ENCODE data around the gene ALG3.
A peak's percentile ranks its signal among the peaks of the same experiment; 100 is the strongest.

ALG3 gene

DNA sequence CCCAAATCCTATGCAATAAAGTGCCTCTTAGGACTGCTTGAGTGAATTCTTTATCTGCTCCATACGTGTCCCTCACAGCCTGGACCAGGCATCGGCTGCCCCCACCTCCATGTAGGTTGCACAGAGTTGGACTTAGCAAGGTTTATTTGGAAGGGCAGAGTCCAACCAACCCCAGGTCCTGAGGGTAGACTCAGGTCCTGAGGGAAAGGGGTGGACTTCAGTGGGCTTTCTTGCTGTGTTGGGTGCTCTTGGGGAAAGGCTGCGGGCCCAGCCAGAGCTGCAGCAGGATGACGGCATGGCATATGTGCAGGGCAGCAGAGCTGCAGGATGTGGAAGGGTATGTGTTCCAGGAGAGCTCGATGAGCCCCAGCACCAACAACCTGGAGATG, 6.5 kb downstream of the ALG3 start:
- DNase-seq (ENCODE audit: extremely low read depth, insufficient read length) = no peak
- TF ChIP-seq, protein P1, sequence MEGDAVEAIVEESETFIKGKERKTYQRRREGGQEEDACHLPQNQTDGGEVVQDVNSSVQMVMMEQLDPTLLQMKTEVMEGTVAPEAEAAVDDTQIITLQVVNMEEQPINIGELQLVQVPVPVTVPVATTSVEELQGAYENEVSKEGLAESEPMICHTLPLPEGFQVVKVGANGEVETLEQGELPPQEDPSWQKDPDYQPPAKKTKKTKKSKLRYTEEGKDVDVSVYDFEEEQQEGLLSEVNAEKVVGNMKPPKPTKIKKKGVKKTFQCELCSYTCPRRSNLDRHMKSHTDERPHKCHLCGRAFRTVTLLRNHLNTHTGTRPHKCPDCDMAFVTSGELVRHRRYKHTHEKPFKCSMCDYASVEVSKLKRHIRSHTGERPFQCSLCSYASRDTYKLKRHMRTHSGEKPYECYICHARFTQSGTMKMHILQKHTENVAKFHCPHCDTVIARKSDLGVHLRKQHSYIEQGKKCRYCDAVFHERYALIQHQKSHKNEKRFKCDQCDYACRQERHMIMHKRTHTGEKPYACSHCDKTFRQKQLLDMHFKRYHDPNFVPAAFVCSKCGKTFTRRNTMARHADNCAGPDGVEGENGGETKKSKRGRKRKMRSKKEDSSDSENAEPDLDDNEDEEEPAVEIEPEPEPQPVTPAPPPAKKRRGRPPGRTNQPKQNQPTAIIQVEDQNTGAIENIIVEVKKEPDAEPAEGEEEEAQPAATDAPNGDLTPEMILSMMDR (IDR thresholded peaks at IDR 0.05; ENCODE audit: insufficient read depth, low read length, poor library complexity, severe bottlenecking) = no peak
- Histone ChIP-seq H3K4me3 (replicated peaks; ENCODE audit: low read depth, low read length) (no peak overlapping the region), H3K27me3 (replicated peaks; ENCODE audit: control insufficient read depth, insufficient read depth, low read length) (no peaks in the 10 kb centered on the region), H3K36me3 (ENCODE audit: control insufficient read depth, insufficient read depth, low read length) (peaks cover 27% of the 10 kb centered on the region)

DNA sequence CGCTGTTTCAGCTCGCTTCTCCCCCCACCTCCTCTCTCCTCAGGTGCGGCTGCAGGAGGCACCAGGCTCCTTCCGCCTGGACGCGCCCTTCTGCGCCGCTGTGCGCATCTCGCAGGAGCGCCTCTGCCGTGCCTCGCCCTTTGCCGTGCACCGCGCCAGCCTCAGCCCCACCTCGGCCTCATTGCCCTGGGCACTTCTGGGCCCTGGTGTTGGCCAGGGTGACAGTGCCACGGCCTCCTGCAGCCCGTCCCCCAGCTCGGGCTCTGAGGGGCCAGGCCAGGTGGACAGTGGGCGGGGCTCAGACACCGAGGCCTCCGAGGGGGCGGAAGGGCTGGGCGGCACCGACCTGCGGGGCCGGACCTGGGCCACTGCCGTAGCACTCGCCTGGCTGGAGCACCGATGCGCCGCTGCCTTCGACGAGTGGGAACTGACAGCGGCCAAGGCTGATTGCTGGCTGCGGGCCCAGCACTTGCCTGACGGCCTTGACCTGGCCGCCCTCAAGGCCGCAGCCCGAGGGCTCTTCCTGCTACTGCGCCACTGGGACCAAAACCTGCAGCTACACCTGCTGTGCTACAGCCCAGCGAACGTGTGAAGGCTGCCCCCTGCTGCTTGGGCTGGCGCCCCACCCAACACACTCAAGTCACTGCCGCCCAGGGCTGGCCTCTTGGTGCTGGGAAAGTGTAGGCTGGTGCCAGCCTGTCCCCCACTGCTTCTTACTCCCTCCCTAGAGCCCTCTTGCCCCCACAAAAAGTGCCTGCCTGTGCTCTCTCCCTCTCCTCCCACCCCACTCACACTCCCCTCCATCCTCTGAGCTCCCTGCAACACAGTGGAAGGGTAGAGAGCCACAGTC, 7.1 kb downstream of the ALG3 start:
- TF ChIP-seq, protein P1 (IDR thresholded peaks at IDR 0.05; ENCODE audit: insufficient read depth, low read length, poor library complexity, severe bottlenecking) = peak; percentile 22
- Histone ChIP-seq H3K27me3 (replicated peaks; ENCODE audit: control insufficient read depth, insufficient read depth, low read length) (no peaks in the 10 kb centered on the region), H3K4me3 (replicated peaks; ENCODE audit: low read depth, low read length) (no peak overlapping the region), H3K36me3 (ENCODE audit: control insufficient read depth, insufficient read depth, low read length) (peaks cover 27% of the 10 kb centered on the region)
- DNase-seq (ENCODE audit: extremely low read depth, insufficient read length) = no peak

- Histone ChIP-seq H3K4me3 (replicated peaks; ENCODE audit: low read depth, low read length) (no peak overlapping the region), H3K36me3 (ENCODE audit: control insufficient read depth, insufficient read depth, low read length) (peaks cover 27% of the 10 kb centered on the region), H3K27me3 (replicated peaks; ENCODE audit: control insufficient read depth, insufficient read depth, low read length) (no peaks in the 10 kb centered on the region)
- TF ChIP-seq, protein P1 (IDR thresholded peaks at IDR 0.05; ENCODE audit: insufficient read depth, low read length, poor library complexity, severe bottlenecking) = no peak
- DNase-seq (ENCODE audit: extremely low read depth, insufficient read length) = no peak
Observed at GRCh38 chr3:184241141-184241446, 7.7 kb downstream of the ALG3 start.

DNA sequence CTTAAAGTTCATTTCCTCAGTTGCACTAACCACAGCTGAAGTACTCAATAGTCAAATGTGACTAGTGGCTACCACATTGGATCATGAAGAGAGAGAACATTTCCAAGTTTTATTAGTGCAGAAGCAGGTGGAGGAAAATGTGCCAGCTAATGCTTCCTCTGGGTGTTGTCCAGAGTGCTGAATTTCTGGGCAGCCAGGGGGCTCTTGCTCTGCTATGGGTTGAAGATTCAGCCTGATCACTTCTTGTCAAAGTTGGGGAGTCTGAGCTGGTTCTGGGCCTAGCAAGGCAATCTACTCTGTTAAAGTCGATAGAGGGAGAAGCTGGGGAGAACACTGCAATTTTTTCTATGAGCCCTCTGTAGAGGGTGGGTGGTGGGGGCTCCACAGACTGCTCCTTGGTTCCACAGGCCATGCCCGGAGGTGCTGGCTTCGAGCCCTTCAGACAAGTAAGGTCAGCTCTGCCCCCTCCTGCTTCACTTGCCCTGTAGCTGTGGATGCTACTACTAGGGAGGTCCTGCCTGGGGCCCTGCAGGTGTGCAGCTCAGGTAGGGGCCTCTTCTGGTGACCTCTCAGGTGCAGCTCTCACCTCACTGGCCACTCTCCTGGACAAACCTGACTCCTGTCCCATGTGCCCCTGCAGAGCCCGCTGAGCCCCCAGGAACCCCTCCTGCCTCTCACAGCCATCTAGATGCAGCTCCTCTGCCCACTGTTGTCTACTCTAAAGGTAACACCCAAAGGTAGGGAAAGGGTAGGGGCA, 8.2 kb downstream of the ALG3 start:
- no peaks in the 10 kb centered on the region for H3K27me3 ChIP-seq (replicated peaks; ENCODE audit: control insufficient read depth, insufficient read depth, low read length)
- TF ChIP-seq, protein P1 (IDR thresholded peaks at IDR 0.05; ENCODE audit: insufficient read depth, low read length, poor library complexity, severe bottlenecking) = no peak
- H3K36me3 ChIP-seq (ENCODE audit: control insufficient read depth, insufficient read depth, low read length) = peaks cover 27% of the 10 kb centered on the region
- no peak overlapping the region for H3K4me3 ChIP-seq (replicated peaks; ENCODE audit: low read depth, low read length)
- DNase-seq (ENCODE audit: extremely low read depth, insufficient read length) = no peak

DNA sequence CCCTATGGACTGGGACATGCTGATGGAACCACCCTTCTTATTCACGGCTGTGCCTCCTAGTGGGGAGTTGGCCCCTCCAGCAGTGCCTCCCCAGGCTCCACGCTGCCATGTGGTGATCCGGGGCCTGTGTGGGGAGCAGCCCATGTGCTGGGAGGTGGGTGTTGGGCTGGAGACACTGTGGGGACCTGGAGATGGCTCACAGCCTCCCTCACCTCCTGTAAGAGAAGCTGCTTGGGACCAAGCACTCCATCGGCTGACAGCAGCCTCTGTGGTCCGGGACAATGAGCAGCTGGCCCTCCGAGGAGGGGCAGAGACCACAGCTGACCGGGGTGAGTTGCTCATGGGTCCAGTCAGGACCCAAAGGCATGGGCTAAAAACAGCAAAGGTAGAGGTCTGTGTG, 9.1 kb downstream of the ALG3 start:
- H3K27me3 ChIP-seq (replicated peaks; ENCODE audit: control insufficient read depth, insufficient read depth, low read length) = no peaks in the 10 kb centered on the region
- no peak for DNase-seq (ENCODE audit: extremely low read depth, insufficient read length)
- TF ChIP-seq, protein P1 (IDR thresholded peaks at IDR 0.05; ENCODE audit: insufficient read depth, low read length, poor library complexity, severe bottlenecking) = no peak

More for the DNA sequence above, 9.1 kb downstream of the ALG3 start:
- Histone ChIP-seq H3K4me3 (replicated peaks; ENCODE audit: low read depth, low read length) (no peak overlapping the region), H3K36me3 (ENCODE audit: control insufficient read depth, insufficient read depth, low read length) (peaks cover 20% of the 10 kb centered on the region)

All from GM06990 (cell line).